ENCODE data around the gene ZNF667. TPM values are rescaled to one million over a fixed set of nuclear protein-coding genes. Genes with fewer than 3 reads are reported as not detected.

Gene ZNF667
- polyA plus RNA-seq (2013, experiment 1 of 2): 10.5 TPM
- polyA plus RNA-seq (2013, experiment 2 of 2): 10.8 TPM

GRCh38 chr19:56476651-56477428 is at the start of gene ZNF667:
ZNF667 (minus strand) TSS chr19:56477345; CDS start chr19:56462370, 14,975 bp downstream.
- H4K8ac ChIP-seq (ENCODE audit: low read depth, low read length): peak within 1 kb of the TSS; percentile 45
- H3K18ac ChIP-seq (ENCODE audit: low read length): peak within 1 kb of the TSS; percentile 98
- H3K9me3 ChIP-seq (replicated peaks in 1 of 2; ENCODE audit: control insufficient read depth in 2 of 2, insufficient read depth in 1 of 2, low read depth in 1 of 2, low read length in 2 of 2): peaks cover 0 to 3% of the 10 kb centered on the region in 2 donors
- H3K9ac ChIP-seq (ENCODE audit: low read depth, low read length, poor library complexity): peak within 1 kb of the TSS; percentile 99
- H2BK12ac ChIP-seq (ENCODE audit: low read length): peak within 1 kb of the TSS; percentile 88
- peak within 1 kb of the TSS; percentile 98 for H3K14ac ChIP-seq (ENCODE audit: low read length)
- no peak within 1 kb of the TSS for H2BK120ac ChIP-seq (ENCODE audit: low read depth, low read length)
- peaks cover 0 to 1% of the 10 kb centered on the region in 2 donors for H3K36me3 ChIP-seq (replicated peaks in 1 of 2; ENCODE audit: control insufficient read depth in 2 of 2, insufficient read depth in 2 of 2, low read length in 2 of 2)
- peak within 1 kb of the TSS; percentile 98 for H3K23ac ChIP-seq (ENCODE audit: low read depth, low read length, poor library complexity)
- H4K91ac ChIP-seq (ENCODE audit: low read depth, low read length, poor library complexity): no peak within 1 kb of the TSS
- peak within 1 kb of the TSS; percentile 97 for H3K4me2 ChIP-seq (ENCODE audit: insufficient read depth, low read length, poor library complexity, severe bottlenecking)
- H3K4me3 ChIP-seq (ENCODE audit: low read length in 2 of 2): peak within 1 kb of the TSS in 1 of 2 donors; percentile 100
- peak within 1 kb of the TSS; percentile 4 for H3K4ac ChIP-seq (ENCODE audit: low read length)
- DNase-seq (ENCODE audit: low spot score): peak; percentile 14
- no peak within 1 kb of the TSS for H2AFZ ChIP-seq (ENCODE audit: low read length)
- peaks cover 8% of the 10 kb centered on the region for H3K79me1 ChIP-seq (ENCODE audit: low read depth, low read length)
- peak within 1 kb of the TSS; percentile 89 for H2BK5ac ChIP-seq (ENCODE audit: low read length)
- no peaks in the 10 kb centered on the region for H3K27me3 ChIP-seq (ENCODE audit: control insufficient read depth in 3 of 3, insufficient read depth in 3 of 3, low read depth in 1 of 3, low read length in 3 of 3)
- no CpG with 5 or more reads among the region's 69 CpGs for WGBS, 2 donors (ENCODE audit: extremely low coverage in 2 of 2, insufficient read length in 2 of 2, insufficient replicate concordance in 1 of 2)
- H3K4me1 ChIP-seq (ENCODE audit: control insufficient read depth in 2 of 2, insufficient read depth in 1 of 2, low read depth in 1 of 2, low read length in 2 of 2): peaks cover 0 to 6% of the 10 kb centered on the region in 2 donors
- H2AK5ac ChIP-seq (ENCODE audit: low read depth, low read length): peak within 1 kb of the TSS; percentile 81
- peak within 1 kb of the TSS; percentile 51 for H2BK15ac ChIP-seq (ENCODE audit: low read length)
- peak within 1 kb of the TSS; percentile 83 for H3K27ac ChIP-seq (replicated peaks; ENCODE audit: low read length)

GRCh38 chr19:56525214-56525860 is 48.2 kb upstream of the ZNF667 start:
- H3K27me3 ChIP-seq (ENCODE audit: control insufficient read depth in 3 of 3, insufficient read depth in 3 of 3, low read depth in 1 of 3, low read length in 3 of 3): no peaks in the 10 kb centered on the region
- H3K27ac ChIP-seq (replicated peaks; ENCODE audit: low read length): no peak overlapping the region
- no peak overlapping the region for H3K18ac ChIP-seq (ENCODE audit: low read length)
- no peak for DNase-seq (ENCODE audit: low spot score)
- no peak overlapping the region for H2BK120ac ChIP-seq (ENCODE audit: low read depth, low read length)
- peaks cover 33 to 58% of the 10 kb centered on the region in 2 donors for H3K9me3 ChIP-seq (replicated peaks in 1 of 2; ENCODE audit: control insufficient read depth in 2 of 2, insufficient read depth in 1 of 2, low read depth in 1 of 2, low read length in 2 of 2)
- H2AFZ ChIP-seq (ENCODE audit: low read length): no peak overlapping the region
- no peak overlapping the region for H3K14ac ChIP-seq (ENCODE audit: low read length)
- H3K23ac ChIP-seq (ENCODE audit: low read depth, low read length, poor library complexity): no peak overlapping the region
- no peak overlapping the region for H2BK15ac ChIP-seq (ENCODE audit: low read length)
- no peak overlapping the region for H2BK12ac ChIP-seq (ENCODE audit: low read length)
- H4K8ac ChIP-seq (ENCODE audit: low read depth, low read length): no peak overlapping the region
- no peak overlapping the region for H2AK5ac ChIP-seq (ENCODE audit: low read depth, low read length)
- no CpG with 5 or more reads among the region's 4 CpGs for WGBS, 2 donors (ENCODE audit: extremely low coverage in 2 of 2, insufficient read length in 2 of 2, insufficient replicate concordance in 1 of 2)
- H2BK5ac ChIP-seq (ENCODE audit: low read length): no peak overlapping the region
- peaks cover 0 to 2% of the 10 kb centered on the region in 2 donors for H3K36me3 ChIP-seq (replicated peaks in 1 of 2; ENCODE audit: control insufficient read depth in 2 of 2, insufficient read depth in 2 of 2, low read length in 2 of 2)
- no peaks in the 10 kb centered on the region for H3K79me1 ChIP-seq (ENCODE audit: low read depth, low read length)
- no peak overlapping the region for H3K4ac ChIP-seq (ENCODE audit: low read length)
- no peak overlapping the region for H3K4me3 ChIP-seq (ENCODE audit: low read length in 2 of 2)
- H3K4me1 ChIP-seq (ENCODE audit: control insufficient read depth in 2 of 2, insufficient read depth in 1 of 2, low read depth in 1 of 2, low read length in 2 of 2): no peaks in the 10 kb centered on the region
- H3K9ac ChIP-seq (ENCODE audit: low read depth, low read length, poor library complexity): no peak overlapping the region
- H3K4me2 ChIP-seq (ENCODE audit: insufficient read depth, low read length, poor library complexity, severe bottlenecking): no peak overlapping the region
- no peak overlapping the region for H4K91ac ChIP-seq (ENCODE audit: low read depth, low read length, poor library complexity)

GRCh38 chr19:56508290-56508778 is 31.2 kb upstream of the ZNF667 start:
- Histone ChIP-seq H3K79me1 (ENCODE audit: low read depth, low read length) (no peaks in the 10 kb centered on the region), H3K18ac (ENCODE audit: low read length) (peak overlapping the region; percentile 66), H3K14ac (ENCODE audit: low read length) (peak overlapping the region; percentile 79), H3K4me3 (ENCODE audit: low read length in 2 of 2) (peak overlapping the region; percentile 31 to 82), H4K8ac (ENCODE audit: low read depth, low read length) (peak overlapping the region; percentile 70), H4K91ac (ENCODE audit: low read depth, low read length, poor library complexity) (no peak overlapping the region), H3K9ac (ENCODE audit: low read depth, low read length, poor library complexity) (peak overlapping the region; percentile 94), H3K27ac (replicated peaks; ENCODE audit: low read length) (no peak overlapping the region), H3K4me2 (ENCODE audit: insufficient read depth, low read length, poor library complexity, severe bottlenecking) (peak overlapping the region; percentile 98), H3K27me3 (ENCODE audit: control insufficient read depth in 3 of 3, insufficient read depth in 3 of 3, low read depth in 1 of 3, low read length in 3 of 3) (no peaks in the 10 kb centered on the region), H2BK15ac (ENCODE audit: low read length) (no peak overlapping the region), H2BK120ac (ENCODE audit: low read depth, low read length) (no peak overlapping the region), H3K36me3 (replicated peaks in 1 of 2; ENCODE audit: control insufficient read depth in 2 of 2, insufficient read depth in 2 of 2, low read length in 2 of 2) (no peaks in the 10 kb centered on the region), H2BK5ac (ENCODE audit: low read length) (no peak overlapping the region), H2AK5ac (ENCODE audit: low read depth, low read length) (no peak overlapping the region), H3K4ac (ENCODE audit: low read length) (no peak overlapping the region), H3K9me3 (replicated peaks in 1 of 2; ENCODE audit: control insufficient read depth in 2 of 2, insufficient read depth in 1 of 2, low read depth in 1 of 2, low read length in 2 of 2) (peaks cover 6 to 12% of the 10 kb centered on the region in 2 donors), H2BK12ac (ENCODE audit: low read length) (no peak overlapping the region), H2AFZ (ENCODE audit: low read length) (no peak overlapping the region), H3K4me1 (ENCODE audit: control insufficient read depth in 2 of 2, insufficient read depth in 1 of 2, low read depth in 1 of 2, low read length in 2 of 2) (peaks cover 0 to 8% of the 10 kb centered on the region in 2 donors), H3K23ac (ENCODE audit: low read depth, low read length, poor library complexity) (peak overlapping the region; percentile 51)
- no CpG with 5 or more reads among the region's 17 CpGs for WGBS, 2 donors (ENCODE audit: extremely low coverage in 2 of 2, insufficient read length in 2 of 2, insufficient replicate concordance in 1 of 2)
- no peak for DNase-seq (ENCODE audit: low spot score)

All from neuronal stem cell (in vitro differentiated cells).